Loucy (cell line): ENCODE results near the gene SYT8.
A peak's percentile ranks its signal among the peaks of the same experiment; 100 is the strongest.

Experiments used
- H2AFZ ChIP-seq: fragments of 200-600 bp; sonication (generic); 2 replicates; pipeline ENCODE4 v1.6.0; 2016; ENCODE audit warnings: antibody characterized with exemption, mild to moderate bottlenecking, low read length, moderate library complexity
- H3F3A ChIP-seq: fragments of 200-600 bp; 2 replicates; pipeline ENCODE4 v1.6.0; 2016; ENCODE audit warnings: antibody characterized with exemption, low read depth, mild to moderate bottlenecking
- H3K27me3 ChIP-seq: fragments of 200-600 bp; sonication (generic); 2 replicates; pipeline ENCODE4 v1.6.1; 2014; ENCODE audit warnings: low read length, mild to moderate bottlenecking; ENCODE audit not compliant: insufficient read depth, poor library complexity, severe bottlenecking
- H3K36me3 ChIP-seq: fragments of 200-600 bp; sonication (generic); 2 replicates; pipeline ENCODE4 v1.6.1; 2016; ENCODE audit warnings: low read length; ENCODE audit not compliant: insufficient read depth
- H3K4me1 ChIP-seq: fragments of 200-600 bp; sonication (generic); 2 replicates; pipeline ENCODE4 v1.5.1; 2014; ENCODE audit warnings: low read length, mild to moderate bottlenecking; ENCODE audit not compliant: insufficient read depth, poor library complexity, severe bottlenecking
- H3K4me2 ChIP-seq: fragments of 200-600 bp; sonication (generic); 2 replicates; pipeline ENCODE4 v1.6.0; 2014; ENCODE audit warnings: antibody characterized with exemption, low read length, low read depth, mild to moderate bottlenecking; ENCODE audit not compliant: poor library complexity, severe bottlenecking
- H3K4me3 ChIP-seq: fragments of 200-600 bp; sonication (generic); 2 replicates; pipeline ENCODE4 v1.5.1; 2014; ENCODE audit warnings: low read length, mild to moderate bottlenecking, mixed read lengths; ENCODE audit not compliant: poor library complexity, severe bottlenecking
- H3K79me2 ChIP-seq: fragments of 200-600 bp; sonication (generic); 2 replicates; pipeline ENCODE4 v1.6.1; 2014; ENCODE audit warnings: low read length; ENCODE audit not compliant: insufficient read depth
- H3K9ac ChIP-seq: fragments of 200-600 bp; sonication (generic); 2 replicates; pipeline ENCODE4 v1.6.0; 2014; ENCODE audit warnings: mild to moderate bottlenecking, low read depth, low read length, moderate library complexity; ENCODE audit not compliant: poor library complexity, severe bottlenecking
- H3K9me2 ChIP-seq: fragments of 200-600 bp; sonication (generic); replicated peaks from 2 replicates; pipeline ENCODE4 v1.6.1; 2016; ENCODE audit warnings: low read depth, low read length, mixed read lengths
- H3K9me3 ChIP-seq: fragments of 200-600 bp; sonication (generic); 2 replicates; pipeline ENCODE4 v1.6.1; 2014; ENCODE audit warnings: mild to moderate bottlenecking, antibody characterized with exemption, low read length, low read depth; ENCODE audit not compliant: insufficient read depth
- H4K20me1 ChIP-seq: fragments of 200-600 bp; sonication (generic); 2 replicates; pipeline ENCODE4 v1.6.0; 2014; ENCODE audit warnings: antibody characterized with exemption, low read length, mild to moderate bottlenecking; ENCODE audit not compliant: insufficient read depth, poor library complexity, severe bottlenecking
- EZH2phosphoT487 ChIP-seq: fragments of 200-600 bp; IDR thresholded peaks from 2 replicates; pipeline ENCODE4 v1.6.1; 2018; ENCODE audit warnings: antibody characterized with exemption, mild to moderate bottlenecking, moderate library complexity, borderline replicate concordance
- TF ChIP-seq, protein P1 (sequence below): fragments of 200-600 bp; sonication (generic); conservative IDR thresholded peaks from 2 replicates; pipeline ENCODE4 v1.5.1; 2014; ENCODE audit warnings: mild to moderate bottlenecking, antibody characterized with exemption, low read length

Gene SYT8

DNA sequence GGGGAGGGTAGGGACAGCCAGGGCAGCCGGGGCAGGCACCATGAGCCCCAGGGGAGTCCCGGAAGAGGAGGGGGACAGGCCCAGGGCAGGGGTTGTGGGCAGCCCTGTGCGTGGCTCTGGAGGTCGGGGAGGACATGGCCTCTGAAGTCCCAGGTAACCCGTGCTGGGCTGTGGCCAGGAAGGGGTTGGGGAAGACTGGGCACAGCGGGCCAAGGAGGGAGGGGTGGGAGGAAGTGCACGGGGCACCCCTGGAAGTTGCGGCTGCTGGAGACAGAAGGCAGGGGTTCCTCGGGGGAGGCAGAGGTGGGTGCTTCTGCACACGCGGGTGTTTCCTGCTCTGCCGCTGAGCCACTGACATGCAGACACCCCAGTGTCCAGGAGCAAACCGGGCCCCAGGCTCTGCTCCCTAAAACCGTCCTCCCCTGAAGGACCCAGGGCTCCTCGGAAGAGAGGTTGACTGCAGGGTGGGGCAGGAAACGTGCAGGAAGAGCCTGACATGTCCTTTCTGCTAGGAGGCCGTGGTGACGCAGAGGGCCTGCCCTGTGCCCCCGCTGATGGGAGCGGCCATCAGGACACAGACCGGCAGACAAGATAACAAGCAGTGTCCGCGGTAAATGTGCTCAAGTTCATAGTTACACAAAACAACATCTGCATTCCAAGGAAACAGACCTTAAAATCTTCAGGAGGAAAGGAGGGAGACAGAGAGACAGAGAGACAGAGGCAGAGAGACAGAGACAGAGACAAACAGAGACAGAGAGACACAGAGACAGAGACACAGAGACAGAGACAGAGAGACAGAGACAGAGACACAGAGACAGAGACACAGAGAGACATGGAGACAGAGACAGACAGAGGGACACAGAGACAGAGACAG lies 9.7 kb downstream of the SYT8 start:
- Histone ChIP-seq H3K79me2 (no peaks in the 10 kb centered on the region), H3K36me3 (no peaks in the 10 kb centered on the region), H3K27me3 (peaks cover 6% of the 10 kb centered on the region), H3F3A (no peaks in the 10 kb centered on the region), H3K4me1 (peaks cover 33% of the 10 kb centered on the region), H3K4me2 (peak overlapping the region; percentile 73), H3K9me2 (no peaks in the 10 kb centered on the region), H2AFZ (peak overlapping the region; percentile 9; the same call in 1 of the 2 replicates), H4K20me1 (no peaks in the 10 kb centered on the region), H3K9ac (peak overlapping the region; percentile 34), H3K4me3 (peak overlapping the region; percentile 18), H3K9me3 (no peaks in the 10 kb centered on the region)
- no peak for TF ChIP-seq EZH2phosphoT487
- TF ChIP-seq, protein P1, sequence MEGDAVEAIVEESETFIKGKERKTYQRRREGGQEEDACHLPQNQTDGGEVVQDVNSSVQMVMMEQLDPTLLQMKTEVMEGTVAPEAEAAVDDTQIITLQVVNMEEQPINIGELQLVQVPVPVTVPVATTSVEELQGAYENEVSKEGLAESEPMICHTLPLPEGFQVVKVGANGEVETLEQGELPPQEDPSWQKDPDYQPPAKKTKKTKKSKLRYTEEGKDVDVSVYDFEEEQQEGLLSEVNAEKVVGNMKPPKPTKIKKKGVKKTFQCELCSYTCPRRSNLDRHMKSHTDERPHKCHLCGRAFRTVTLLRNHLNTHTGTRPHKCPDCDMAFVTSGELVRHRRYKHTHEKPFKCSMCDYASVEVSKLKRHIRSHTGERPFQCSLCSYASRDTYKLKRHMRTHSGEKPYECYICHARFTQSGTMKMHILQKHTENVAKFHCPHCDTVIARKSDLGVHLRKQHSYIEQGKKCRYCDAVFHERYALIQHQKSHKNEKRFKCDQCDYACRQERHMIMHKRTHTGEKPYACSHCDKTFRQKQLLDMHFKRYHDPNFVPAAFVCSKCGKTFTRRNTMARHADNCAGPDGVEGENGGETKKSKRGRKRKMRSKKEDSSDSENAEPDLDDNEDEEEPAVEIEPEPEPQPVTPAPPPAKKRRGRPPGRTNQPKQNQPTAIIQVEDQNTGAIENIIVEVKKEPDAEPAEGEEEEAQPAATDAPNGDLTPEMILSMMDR, result no peak

DNA sequence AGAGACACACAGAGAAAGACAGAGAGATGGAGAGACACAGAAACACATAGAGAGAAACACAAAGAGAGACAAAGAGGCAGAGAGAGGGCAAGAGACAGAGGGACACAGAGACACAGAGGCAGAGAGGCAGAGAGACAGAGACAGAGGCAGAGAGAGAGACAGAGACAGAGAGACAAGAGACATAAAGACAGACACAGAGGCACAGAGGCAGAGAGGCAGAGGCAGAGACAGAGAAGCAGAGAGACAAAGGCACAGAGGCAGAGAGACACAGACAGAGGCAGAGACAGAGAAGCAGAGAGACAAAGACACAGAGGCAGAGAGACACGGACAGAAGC lies 10.3 kb downstream of the SYT8 start:
- peak overlapping the region; percentile 18 for H3K4me3 ChIP-seq
- H3K4me2 ChIP-seq, result peak overlapping the region; percentile 73
- H3F3A ChIP-seq, result no peaks in the 10 kb centered on the region
- H3K36me3 ChIP-seq, result no peaks in the 10 kb centered on the region
- no peaks in the 10 kb centered on the region for H3K9me2 ChIP-seq
- no peaks in the 10 kb centered on the region for H3K79me2 ChIP-seq
- TF ChIP-seq EZH2phosphoT487, result no peak
- TF ChIP-seq, protein P1, result no peak
- peaks cover 6% of the 10 kb centered on the region for H3K27me3 ChIP-seq
- H3K4me1 ChIP-seq, result peaks cover 27% of the 10 kb centered on the region
- H3K9me3 ChIP-seq, result no peaks in the 10 kb centered on the region
- no peaks in the 10 kb centered on the region for H4K20me1 ChIP-seq
- peak overlapping the region; percentile 9; the same call in 1 of the 2 replicates for H2AFZ ChIP-seq
- H3K9ac ChIP-seq, result peak overlapping the region; percentile 34

DNA sequence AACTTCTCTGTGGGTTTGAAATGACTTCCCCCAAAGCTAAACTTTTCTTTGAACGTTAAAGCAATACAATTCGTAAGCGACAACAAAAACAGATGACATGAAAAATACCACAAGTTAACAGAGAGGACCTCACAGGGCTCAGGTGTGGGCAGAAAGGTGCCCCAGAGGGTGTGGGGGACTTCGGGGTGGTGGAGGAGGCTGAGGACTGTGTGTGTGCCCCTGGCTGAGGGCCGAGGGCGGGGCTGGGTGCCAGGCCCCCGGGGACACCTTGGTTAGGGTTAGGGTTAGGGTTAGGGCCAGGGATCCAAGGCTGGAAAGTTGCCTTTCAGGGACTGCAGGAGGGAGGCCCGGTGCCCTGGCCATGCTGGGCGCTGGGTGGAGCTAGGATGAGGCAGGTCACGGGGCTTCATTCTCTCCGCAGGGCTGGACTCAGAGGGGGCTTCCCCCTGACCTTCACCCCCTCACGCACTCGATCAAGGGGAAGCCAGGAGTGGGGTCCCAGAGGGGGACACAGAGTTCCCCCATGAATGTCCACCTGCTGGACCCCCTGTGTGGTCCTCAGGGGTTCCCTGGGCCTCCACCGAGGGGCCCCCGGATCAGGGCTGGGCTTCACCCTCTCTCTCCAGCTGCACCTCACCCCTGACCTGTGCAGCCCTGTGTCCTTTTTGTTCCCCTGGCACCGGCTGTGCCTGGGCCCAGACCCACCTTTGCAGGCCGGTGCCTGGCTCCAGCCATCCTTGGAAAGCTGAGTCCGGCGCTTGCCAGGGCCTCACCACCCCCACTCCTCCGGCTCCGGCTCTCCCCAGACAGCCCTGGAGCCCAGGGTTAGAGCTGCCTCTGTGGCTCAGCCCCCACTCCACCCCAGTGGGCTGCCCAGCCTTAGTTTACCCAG lies 11.0 kb downstream of the SYT8 start:
- no peak for TF ChIP-seq EZH2phosphoT487
- H3K27me3 ChIP-seq, result peaks cover 6% of the 10 kb centered on the region

More for the DNA sequence above, 11.0 kb downstream of the SYT8 start:
- H3K4me1 ChIP-seq, result peaks cover 24% of the 10 kb centered on the region
- H3K9ac ChIP-seq, result peak overlapping the region; percentile 34
- no peak overlapping the region for H2AFZ ChIP-seq
- no peak overlapping the region for H3K4me3 ChIP-seq
- no peaks in the 10 kb centered on the region for H4K20me1 ChIP-seq
- peak overlapping the region; percentile 73 for H3K4me2 ChIP-seq
- no peaks in the 10 kb centered on the region for H3F3A ChIP-seq
- no peaks in the 10 kb centered on the region for H3K9me2 ChIP-seq
- H3K79me2 ChIP-seq, result no peaks in the 10 kb centered on the region
- no peaks in the 10 kb centered on the region for H3K9me3 ChIP-seq
- H3K36me3 ChIP-seq, result no peaks in the 10 kb centered on the region
